ENCODE data around the gene IKZF3.

The IKZF3 gene

DNA sequence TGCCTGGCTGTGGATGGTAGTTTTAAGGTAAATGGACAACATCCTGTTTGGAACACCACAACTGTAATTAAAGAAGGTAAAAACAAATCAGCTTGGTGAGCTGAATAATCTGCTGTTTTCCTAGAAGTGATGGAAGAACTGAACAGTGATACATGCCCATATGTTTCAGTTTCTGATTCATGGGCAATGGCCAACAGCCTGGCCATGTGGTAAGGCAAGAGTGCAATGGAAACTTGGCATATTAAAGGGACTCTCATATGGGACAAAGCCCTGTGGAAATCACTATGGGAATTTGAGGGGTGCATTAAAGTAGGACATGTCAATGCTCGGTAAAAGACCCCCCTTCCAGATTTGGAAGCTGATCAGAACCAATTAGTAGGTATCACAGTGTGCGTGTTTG lies 37.8 kb downstream of the IKZF3 start:
- TF ChIP-seq, protein P1, sequence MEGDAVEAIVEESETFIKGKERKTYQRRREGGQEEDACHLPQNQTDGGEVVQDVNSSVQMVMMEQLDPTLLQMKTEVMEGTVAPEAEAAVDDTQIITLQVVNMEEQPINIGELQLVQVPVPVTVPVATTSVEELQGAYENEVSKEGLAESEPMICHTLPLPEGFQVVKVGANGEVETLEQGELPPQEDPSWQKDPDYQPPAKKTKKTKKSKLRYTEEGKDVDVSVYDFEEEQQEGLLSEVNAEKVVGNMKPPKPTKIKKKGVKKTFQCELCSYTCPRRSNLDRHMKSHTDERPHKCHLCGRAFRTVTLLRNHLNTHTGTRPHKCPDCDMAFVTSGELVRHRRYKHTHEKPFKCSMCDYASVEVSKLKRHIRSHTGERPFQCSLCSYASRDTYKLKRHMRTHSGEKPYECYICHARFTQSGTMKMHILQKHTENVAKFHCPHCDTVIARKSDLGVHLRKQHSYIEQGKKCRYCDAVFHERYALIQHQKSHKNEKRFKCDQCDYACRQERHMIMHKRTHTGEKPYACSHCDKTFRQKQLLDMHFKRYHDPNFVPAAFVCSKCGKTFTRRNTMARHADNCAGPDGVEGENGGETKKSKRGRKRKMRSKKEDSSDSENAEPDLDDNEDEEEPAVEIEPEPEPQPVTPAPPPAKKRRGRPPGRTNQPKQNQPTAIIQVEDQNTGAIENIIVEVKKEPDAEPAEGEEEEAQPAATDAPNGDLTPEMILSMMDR (IDR thresholded peaks at IDR 0.05; ENCODE audit: low read depth, low read length): no peak
- DNase-seq: no peak
- peaks cover 24% of the 10 kb centered on the region for H3K9me3 ChIP-seq (ENCODE audit: severe bottlenecking)
- H3K27ac ChIP-seq: no peak overlapping the region
- no peaks in the 10 kb centered on the region for H3K36me3 ChIP-seq
- no peak overlapping the region for H3K4me3 ChIP-seq (ENCODE audit: low read depth, low read length)
- H3K27me3 ChIP-seq (ENCODE audit: insufficient read depth, low read depth, severe bottlenecking): peaks cover 2% of the 10 kb centered on the region

DNA sequence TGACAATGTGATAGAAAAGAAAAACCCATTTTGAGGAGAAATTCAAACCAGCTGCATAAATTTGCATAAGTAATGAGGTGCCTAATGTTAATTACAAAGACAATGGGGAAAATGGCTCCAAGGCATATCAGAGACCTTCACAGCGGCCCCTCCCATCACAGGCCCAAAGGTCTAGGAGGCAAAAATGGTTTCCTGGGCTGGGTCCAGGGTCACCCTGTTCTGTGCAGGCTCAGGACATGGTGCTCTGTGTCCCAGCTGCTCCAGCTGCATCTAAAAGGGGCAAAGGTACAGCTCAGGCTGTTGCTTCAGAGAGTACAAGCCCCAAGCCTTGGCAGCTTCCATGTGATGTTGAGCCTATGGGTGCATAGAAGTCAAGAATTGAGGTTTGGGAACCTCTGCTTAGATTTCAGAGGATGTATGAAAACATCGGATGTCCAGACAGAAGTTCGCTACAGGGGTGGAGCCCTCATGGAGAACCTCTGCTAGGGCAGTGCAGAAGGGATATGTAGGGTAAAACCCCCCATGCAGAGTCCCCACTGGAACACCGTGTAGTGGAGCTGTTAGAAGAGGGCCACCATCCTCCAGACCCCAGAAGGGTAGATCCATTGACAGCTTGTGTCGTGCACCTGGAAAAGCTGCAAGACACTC lies 40.6 kb downstream of the IKZF3 start:
- no peak overlapping the region for H3K27ac ChIP-seq
- DNase-seq: no peak
- TF ChIP-seq, protein P1 (IDR thresholded peaks at IDR 0.05; ENCODE audit: low read depth, low read length): no peak
- peaks cover 2% of the 10 kb centered on the region for H3K27me3 ChIP-seq (ENCODE audit: insufficient read depth, low read depth, severe bottlenecking)
- H3K36me3 ChIP-seq: no peaks in the 10 kb centered on the region
- H3K4me3 ChIP-seq (ENCODE audit: low read depth, low read length): no peak overlapping the region
- H3K9me3 ChIP-seq (ENCODE audit: severe bottlenecking): peaks cover 24% of the 10 kb centered on the region

- Histone ChIP-seq H3K27ac (no peak overlapping the region), H3K36me3 (no peaks in the 10 kb centered on the region), H3K9me3 (ENCODE audit: severe bottlenecking) (peaks cover 24% of the 10 kb centered on the region), H3K27me3 (ENCODE audit: insufficient read depth, low read depth, severe bottlenecking) (peaks cover 2% of the 10 kb centered on the region), H3K4me3 (ENCODE audit: low read depth, low read length) (no peak overlapping the region)
- DNase-seq: no peak
- TF ChIP-seq, protein P1 (IDR thresholded peaks at IDR 0.05; ENCODE audit: low read depth, low read length): no peak
These were observed 42.1 kb downstream of the IKZF3 start for GRCh38 chr17:39822051-39822451.

DNA sequence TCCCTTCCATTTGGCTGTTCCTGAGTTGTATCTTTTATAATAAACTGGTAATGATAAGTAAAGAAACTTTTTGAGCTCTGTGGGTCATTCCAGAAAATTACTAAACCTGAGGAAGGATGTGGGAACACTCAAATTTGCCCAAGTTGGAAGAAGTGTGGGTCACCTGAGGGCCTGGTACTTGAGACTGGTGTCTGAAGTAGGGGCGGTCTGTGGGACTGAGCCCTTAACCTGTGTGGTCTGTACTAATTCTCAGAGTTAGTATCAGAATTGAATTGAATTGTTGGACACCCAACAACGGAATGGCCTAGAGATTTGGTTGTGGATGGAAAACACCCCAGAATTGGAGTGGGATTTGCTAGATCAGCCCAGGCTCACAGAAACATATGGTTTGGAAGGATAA lies 43.1 kb downstream of the IKZF3 start:
- DNase-seq: no peak
- H3K36me3 ChIP-seq: no peaks in the 10 kb centered on the region
- no peak overlapping the region for H3K27ac ChIP-seq
- peaks cover 2% of the 10 kb centered on the region for H3K27me3 ChIP-seq (ENCODE audit: insufficient read depth, low read depth, severe bottlenecking)
- TF ChIP-seq, protein P1 (IDR thresholded peaks at IDR 0.05; ENCODE audit: low read depth, low read length): no peak
- H3K4me3 ChIP-seq (ENCODE audit: low read depth, low read length): no peak overlapping the region
- H3K9me3 ChIP-seq (ENCODE audit: severe bottlenecking): peaks cover 24% of the 10 kb centered on the region

DNA sequence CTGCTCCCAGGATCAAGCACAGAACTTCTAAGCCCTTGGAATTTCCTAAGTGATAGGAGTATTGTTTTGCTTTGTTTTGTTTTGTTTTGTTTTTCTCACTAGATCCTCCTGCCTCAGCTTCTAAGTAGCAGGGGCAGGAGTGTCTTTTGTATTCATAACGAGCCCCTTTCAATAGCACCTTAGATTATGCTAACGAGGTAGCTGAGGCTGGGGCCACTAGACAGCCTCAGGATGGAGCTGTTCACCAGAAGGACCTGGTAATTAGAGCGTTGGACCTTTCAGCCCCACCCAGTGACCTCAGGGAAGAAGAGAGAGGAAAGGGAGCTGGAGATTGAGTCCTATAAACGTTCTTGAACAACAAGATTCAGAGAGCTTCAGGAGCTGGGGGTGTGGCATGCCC lies 43.6 kb downstream of the IKZF3 start:
- Histone ChIP-seq H3K27me3 (ENCODE audit: insufficient read depth, low read depth, severe bottlenecking) (peaks cover 2% of the 10 kb centered on the region), H3K36me3 (no peaks in the 10 kb centered on the region), H3K9me3 (ENCODE audit: severe bottlenecking) (peaks cover 24% of the 10 kb centered on the region), H3K27ac (no peak overlapping the region), H3K4me3 (ENCODE audit: low read depth, low read length) (no peak overlapping the region)
- TF ChIP-seq, protein P1 (IDR thresholded peaks at IDR 0.05; ENCODE audit: low read depth, low read length): 0 out of 2 replicates have a peak, but pooled peaks have one; percentile 12
- DNase-seq: peak; percentile 18
